Stimulated activated CD4-positive, alpha-beta T cell treated with anti-CD3 and anti-CD28 coated beads, TNF-alpha, amount 100 ng/mL, for 48 hours (primary cell): Measurements from ENCODE around the gene ATP6V0C.
"Not testable (repeated sequence)": the region's sequence is repeated elsewhere in the genome, so short reads cannot be mapped to it uniquely, and the experiment has no call there.

Source experiments
- DNase-seq, 3 donors: peaks; one replicate each; pipeline ENCODE4 v3.0.0-alpha.2; 2020; ENCODE audit warnings: low read depth in 3 of 3

The ATP6V0C gene

GRCh38 chr16:2474877-2475412, 38.8 kb upstream of the ATP6V0C start, which contains the start of gene TBC1D24:
TSS of gene TBC1D24 (plus strand) at chr16:2475127. CDS start at chr16:2496149, 21,022 bp downstream.
- peak; percentile 61 to 74 (median 64) for DNase-seq

GRCh38 chr16:2475413-2476344, 38.1 kb upstream of the ATP6V0C start:
- no peak for DNase-seq

GRCh38 chr16:2476345-2476720, 37.4 kb upstream of the ATP6V0C start:
- DNase-seq = no peak

DNA sequence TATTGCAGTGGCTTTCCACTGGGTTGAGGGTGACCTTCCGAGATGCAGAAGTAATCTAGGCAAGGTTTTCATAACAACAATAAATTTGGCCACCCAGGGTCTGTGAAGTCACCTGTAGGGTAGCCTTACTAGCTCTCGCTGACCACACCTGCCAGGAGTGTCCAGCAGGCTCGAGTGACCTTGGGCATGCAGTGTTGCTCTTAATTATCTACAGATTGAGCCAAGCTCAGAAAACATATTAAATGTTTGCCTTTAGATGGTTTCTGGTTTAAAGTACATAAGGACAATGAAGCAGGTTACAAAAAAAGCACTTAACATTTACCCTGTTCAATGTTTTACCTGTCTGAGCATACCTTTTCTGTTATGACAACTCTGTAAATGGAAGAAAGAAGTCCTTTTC, 37.0 kb upstream of the ATP6V0C start:
- DNase-seq = no peak

DNA sequence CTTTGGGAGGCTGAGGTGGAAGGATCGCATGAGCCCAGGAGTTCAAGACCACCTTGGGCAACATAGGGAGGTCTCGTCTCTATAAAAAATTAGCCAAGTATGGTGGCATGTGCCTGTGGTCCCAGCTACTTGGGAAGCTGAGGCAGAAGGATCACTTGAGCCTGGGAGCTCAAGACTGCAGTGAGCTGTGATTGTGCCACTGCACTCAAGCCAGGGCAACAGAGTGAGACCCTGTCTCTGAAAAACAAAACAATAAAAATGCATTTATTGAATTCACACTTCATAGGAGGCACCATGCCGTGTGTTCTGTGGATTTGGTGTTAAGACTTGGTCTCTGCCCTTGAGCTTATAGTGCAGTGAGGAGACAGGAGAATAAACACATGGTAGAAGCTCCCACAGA, 36.4 kb upstream of the ATP6V0C start:
- DNase-seq = no peak

- no peak for DNase-seq
Measured at GRCh38 chr16:2478279-2478678, 35.5 kb upstream of the ATP6V0C start.

- DNase-seq = not testable (repeated sequence)
Measured at GRCh38 chr16:2479996-2480395, 33.8 kb upstream of the ATP6V0C start.

DNA sequence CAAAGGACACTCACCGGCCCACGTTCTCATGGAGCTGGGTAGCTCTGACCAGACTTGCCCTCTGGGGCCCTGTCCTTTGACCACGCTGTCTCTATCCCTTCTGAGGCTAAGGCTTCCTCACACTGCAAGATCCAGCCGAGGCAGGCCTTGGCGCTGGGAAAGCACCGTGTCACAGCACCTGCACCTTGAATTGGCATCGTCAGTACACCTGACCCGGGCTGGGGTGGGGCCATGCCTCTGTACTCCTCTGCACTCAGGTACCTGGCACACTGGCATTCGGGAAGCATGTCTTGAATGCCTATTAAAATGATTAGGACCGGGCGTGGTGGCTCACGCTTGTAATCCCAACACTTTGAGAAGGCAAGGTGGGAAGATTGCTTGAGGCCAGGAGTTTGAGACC, 32.8 kb upstream of the ATP6V0C start:
- DNase-seq = no peak

- no peak for DNase-seq
Measured at GRCh38 chr16:2481676-2482075, 32.1 kb upstream of the ATP6V0C start.

DNA sequence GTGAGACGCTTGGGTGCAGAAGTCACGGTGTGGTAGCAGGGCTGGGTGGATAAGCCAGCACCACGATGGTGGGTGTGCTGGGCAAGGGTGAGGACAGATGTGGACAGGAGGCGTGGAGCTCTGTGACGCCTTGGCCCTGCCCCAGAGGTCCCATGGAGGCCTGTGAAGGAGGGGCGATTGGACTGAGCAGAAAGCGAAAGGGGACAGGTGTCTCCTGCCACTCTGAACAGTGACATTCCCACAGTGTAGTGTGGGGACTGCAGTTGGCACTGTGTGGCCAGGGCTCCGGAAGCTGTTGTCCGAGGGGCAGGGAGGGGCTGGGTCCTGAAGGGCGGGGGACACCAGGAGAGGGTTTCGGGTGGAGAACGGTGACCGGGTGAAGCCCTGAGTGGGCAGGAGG, 31.5 kb upstream of the ATP6V0C start:
- no peak for DNase-seq

GRCh38 chr16:2482708-2483534, 30.8 kb upstream of the ATP6V0C start:
- no peak for DNase-seq

DNA sequence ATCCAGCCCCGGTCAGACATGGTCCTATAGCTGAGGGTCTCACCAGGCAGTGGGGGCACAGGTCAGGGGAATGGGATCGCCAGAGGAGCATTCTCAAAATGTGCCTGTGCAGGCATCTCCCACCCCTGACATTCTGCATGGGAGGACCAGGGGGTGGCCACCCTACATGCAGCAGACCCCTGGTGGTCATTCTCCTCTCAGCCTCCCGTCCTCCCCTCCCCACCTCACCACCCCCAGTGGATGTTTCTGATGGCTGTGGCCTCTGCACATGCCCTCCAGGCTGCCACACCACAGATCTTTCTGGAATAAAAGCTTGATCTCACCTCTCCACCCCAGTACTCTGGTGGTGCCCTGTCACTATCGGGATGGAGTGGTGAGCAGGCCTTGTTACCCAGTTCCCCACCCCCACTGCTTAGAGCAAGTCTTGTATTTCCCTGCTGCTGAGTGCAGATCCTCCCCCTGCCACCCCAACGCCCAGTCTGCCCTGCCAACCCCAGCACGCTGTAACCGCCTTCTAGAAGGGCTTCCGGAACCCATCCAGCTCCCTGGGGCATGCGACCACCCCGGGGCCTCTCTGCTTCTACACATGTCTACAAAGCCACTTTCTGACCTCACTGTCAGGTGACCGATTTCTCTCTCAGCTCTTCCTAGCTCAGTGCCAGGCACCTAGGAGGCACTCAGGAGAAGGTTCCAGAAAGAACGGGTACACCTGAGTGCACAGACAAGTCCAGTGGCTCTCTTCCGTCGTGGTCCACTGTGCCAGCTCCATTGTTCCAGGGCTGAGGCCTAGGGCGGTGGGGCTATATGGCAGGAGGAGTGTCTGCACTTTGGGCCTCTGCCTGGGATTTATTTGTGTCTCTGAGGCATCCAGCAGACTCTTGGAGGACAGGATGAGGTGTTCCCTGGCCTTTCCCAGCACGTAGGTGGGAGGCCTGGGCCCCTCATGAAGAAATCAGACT, 29.5 kb upstream of the ATP6V0C start:
- DNase-seq = no peak

- DNase-seq = no peak
Measured at GRCh38 chr16:2484898-2485508, 28.7 kb upstream of the ATP6V0C start.

GRCh38 chr16:2485811-2486507, 27.8 kb upstream of the ATP6V0C start:
- DNase-seq = no peak

GRCh38 chr16:2486645-2487516, 26.9 kb upstream of the ATP6V0C start:
- DNase-seq = peak; percentile 48 to 63 (median 55)

- DNase-seq = no peak
Measured at GRCh38 chr16:2487517-2487842, 26.3 kb upstream of the ATP6V0C start.

DNA sequence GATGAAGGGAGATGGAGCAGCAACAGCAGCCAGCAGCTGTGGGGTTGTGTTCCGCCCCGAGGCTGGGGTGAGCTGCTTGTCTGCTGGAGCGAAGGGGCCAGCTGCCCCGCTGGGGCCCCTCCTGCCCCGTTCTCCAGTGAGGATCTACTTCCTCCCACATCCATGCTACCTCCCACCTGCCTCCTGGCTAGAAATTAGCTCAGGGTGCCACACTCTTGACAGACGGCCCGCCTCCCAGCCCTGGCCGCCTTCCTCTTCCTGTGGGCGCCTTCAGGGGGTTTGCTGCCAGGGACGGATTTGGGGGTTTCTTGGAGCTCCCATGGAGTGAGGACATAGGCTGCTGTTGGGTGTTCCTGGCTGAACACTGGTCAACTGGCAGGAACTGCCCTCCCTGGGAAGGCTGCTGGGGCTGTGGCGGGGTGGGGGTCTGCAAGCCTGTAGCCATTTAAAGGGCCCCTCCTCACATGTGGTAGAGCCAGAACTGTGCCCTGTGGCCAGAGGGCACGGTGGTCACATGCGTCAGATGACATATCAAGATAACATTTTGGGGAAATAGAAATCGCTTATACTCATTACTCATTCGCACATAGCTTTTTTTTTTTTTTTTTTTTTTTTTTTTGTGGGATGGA, 25.7 kb upstream of the ATP6V0C start:
- no peak for DNase-seq

- DNase-seq = no peak
Measured at GRCh38 chr16:2489581-2489980, 24.2 kb upstream of the ATP6V0C start.
